ENCODE results near the gene THSD7A. TPM values are rescaled to one million over a fixed set of nuclear protein-coding genes. Genes with fewer than 3 reads are reported as not detected.
A peak's percentile ranks its signal among the peaks of the same experiment; 100 is the strongest.

THSD7A gene
- polyA plus RNA-seq, 1 donor (not counting 4 experiments of a cell fraction or from before 2014, with no cell fraction given): not detected

- Histone ChIP-seq H3K4me2 (ENCODE audit: control insufficient read depth, extremely low read depth, insufficient read depth, low read depth, low read length) (no peak overlapping the region), H3K27me3 (ENCODE audit: control insufficient read depth, extremely low read depth, insufficient read depth, low read length) (no peaks in the 10 kb centered on the region), H2AFZ (ENCODE audit: control insufficient read depth, low read length) (no peak overlapping the region), H3K4me3 (ENCODE audit: control insufficient read depth in 2 of 3, extremely low read depth in 1 of 3, insufficient read depth in 2 of 3, low read depth in 1 of 3, low read length in 3 of 3) (no peak overlapping the region), H3K9ac (ENCODE audit: control insufficient read depth, extremely low read depth, insufficient read depth, low read length) (no peak overlapping the region), H3K9me3 (ENCODE audit: control insufficient read depth, low read depth, low read length) (no peaks in the 10 kb centered on the region), H3K9me1 (ENCODE audit: control insufficient read depth, extremely low read depth, insufficient read depth, low read length) (no peaks in the 10 kb centered on the region), H3K4me1 (ENCODE audit: control insufficient read depth, extremely low read depth, insufficient read depth, low read length) (no peaks in the 10 kb centered on the region), H4K20me1 (ENCODE audit: control insufficient read depth, extremely low read depth, insufficient read depth, low read length) (no peaks in the 10 kb centered on the region), H3K79me2 (ENCODE audit: control insufficient read depth, insufficient read depth, low read length) (no peaks in the 10 kb centered on the region), H3K27ac (ENCODE audit: control insufficient read depth, insufficient read depth, low read length) (no peak overlapping the region), H3K36me3 (ENCODE audit: control insufficient read depth in 2 of 2, extremely low read depth in 1 of 2, insufficient read depth in 2 of 2, low read length in 2 of 2) (no peaks in the 10 kb centered on the region)
- dilution Hi-C loops (cut with MboI; ENCODE audit: extremely low pct_ligation_motif_present, low sequenced_read_pairs): no loop called here
- FAIRE-seq (no peak), DNase-seq (ENCODE audit: low read depth, low spot score) (no peak)
- no peak for TF ChIP-seq EZH2 (IDR thresholded peaks at IDR 0.05; ENCODE audit: low read length)
- TF ChIP-seq CTCF (optimal IDR thresholded peaks at IDR 0.05 in 1 of 3, IDR thresholded peaks at IDR 0.05 in 1 of 3, conservative IDR thresholded peaks at IDR 0.05 in 1 of 3; ENCODE audit: extremely low read depth in 1 of 3, insufficient read depth in 2 of 3, low read length in 3 of 3): peak in 2 of 3 experiments; percentile 40 to 51
Measured at GRCh38 chr7:11557627-11558026, 274.4 kb downstream of the THSD7A start.

- no peaks in the 10 kb centered on the region for H3K79me2 ChIP-seq (ENCODE audit: control insufficient read depth, insufficient read depth, low read length)
- TF ChIP-seq CTCF (optimal IDR thresholded peaks at IDR 0.05 in 1 of 3, IDR thresholded peaks at IDR 0.05 in 1 of 3, conservative IDR thresholded peaks at IDR 0.05 in 1 of 3; ENCODE audit: extremely low read depth in 1 of 3, insufficient read depth in 2 of 3, low read length in 3 of 3): no peak
- TF ChIP-seq EZH2 (IDR thresholded peaks at IDR 0.05; ENCODE audit: low read length): no peak
- H3K9ac ChIP-seq (ENCODE audit: control insufficient read depth, extremely low read depth, insufficient read depth, low read length): no peak overlapping the region
- no peaks in the 10 kb centered on the region for H3K9me3 ChIP-seq (ENCODE audit: control insufficient read depth, low read depth, low read length)
- dilution Hi-C loops (cut with MboI; ENCODE audit: extremely low pct_ligation_motif_present, low sequenced_read_pairs): no loop called here
- no peaks in the 10 kb centered on the region for H3K9me1 ChIP-seq (ENCODE audit: control insufficient read depth, extremely low read depth, insufficient read depth, low read length)
- no peak for DNase-seq (ENCODE audit: low read depth, low spot score)
- H2AFZ ChIP-seq (ENCODE audit: control insufficient read depth, low read length): no peak overlapping the region
- H3K4me1 ChIP-seq (ENCODE audit: control insufficient read depth, extremely low read depth, insufficient read depth, low read length): no peaks in the 10 kb centered on the region
- no peak overlapping the region for H3K27ac ChIP-seq (ENCODE audit: control insufficient read depth, insufficient read depth, low read length)
- H3K36me3 ChIP-seq (ENCODE audit: control insufficient read depth in 2 of 2, extremely low read depth in 1 of 2, insufficient read depth in 2 of 2, low read length in 2 of 2): no peaks in the 10 kb centered on the region
- no peak overlapping the region for H3K4me3 ChIP-seq (ENCODE audit: control insufficient read depth in 2 of 3, extremely low read depth in 1 of 3, insufficient read depth in 2 of 3, low read depth in 1 of 3, low read length in 3 of 3)
- H4K20me1 ChIP-seq (ENCODE audit: control insufficient read depth, extremely low read depth, insufficient read depth, low read length): no peaks in the 10 kb centered on the region
- FAIRE-seq: no peak
- no peak overlapping the region for H3K4me2 ChIP-seq (ENCODE audit: control insufficient read depth, extremely low read depth, insufficient read depth, low read depth, low read length)
- no peaks in the 10 kb centered on the region for H3K27me3 ChIP-seq (ENCODE audit: control insufficient read depth, extremely low read depth, insufficient read depth, low read length)
Measured at GRCh38 chr7:11552676-11553296, 279.2 kb downstream of the THSD7A start.

Measured in keratinocyte (primary cell).